K562 (cell line): ENCODE measurements around the gene PIH1D1. TPM values are rescaled to one million over a fixed set of nuclear protein-coding genes. Genes with fewer than 3 reads are reported as not detected.

Experiments used
- BCL6 ChIP-seq: fragments of 250-450 bp; sonication (Bioruptor Pico); IDR thresholded peaks from 2 replicates; pipeline ENCODE4 v1.4.0; 2020
- CEBPB ChIP-seq: fragments of 450-650 bp; IDR thresholded peaks from 2 replicates; pipeline ENCODE4 v1.6.1; 2016; ENCODE audit warnings: missing genetic modification characterization, missing compliant biosample characterization
- ELF2 ChIP-seq: fragments of 250-450 bp; sonication (Bioruptor Pico); IDR thresholded peaks from 2 replicates; pipeline ENCODE4 v1.5.0; 2021; ENCODE audit warnings: mild to moderate bottlenecking
- L3MBTL2 ChIP-seq: fragments of 450-650 bp; IDR thresholded peaks from 2 replicates; pipeline ENCODE4 v1.6.1; 2016; ENCODE audit warnings: mild to moderate bottlenecking, moderate library complexity
- MBD2 ChIP-seq: sonication (generic); IDR thresholded peaks from 2 replicates; pipeline ENCODE4 v1.6.1; 2016; ENCODE audit warnings: low read depth, borderline replicate concordance
- NFE2 ChIP-seq: IDR thresholded peaks from 2 replicates; pipeline ENCODE4 v1.6.1; 2014; ENCODE audit warnings: antibody characterized with exemption, low read depth
- NR3C1 ChIP-seq: sonication (generic); formaldehyde crosslinking; IDR thresholded peaks from 2 replicates; pipeline ENCODE4 v1.8.1; 2022; ENCODE audit warnings: missing genetic modification reagents
- NUFIP1 ChIP-seq: fragments of 450-650 bp; IDR thresholded peaks from 2 replicates; pipeline ENCODE4 v1.6.1; 2018; ENCODE audit not compliant: partially characterized antibody
- RBM14 ChIP-seq: fragments of 200-400 bp; formaldehyde crosslinking; IDR thresholded peaks from 2 replicates; pipeline ENCODE4 v1.6.1; 2018; ENCODE audit warnings: low read depth, mild to moderate bottlenecking, low read length, moderate library complexity, borderline replicate concordance; ENCODE audit not compliant: insufficient read depth
- TRIM28 ChIP-seq: fragments of 450-650 bp; IDR thresholded peaks from 2 replicates; pipeline ENCODE4 v1.6.1; 2017
- ZNF239 ChIP-seq: fragments of 250-450 bp; sonication (Bioruptor Pico); IDR thresholded peaks from 2 replicates; pipeline ENCODE4 v1.4.0; 2020; ENCODE audit warnings: mild to moderate bottlenecking
- polyA plus RNA-seq, 8 experiments: library from polyadenylated mRNA; depleted of rRNA in 4 of 8; stranded (reverse) in 5 of 8; unstranded in 3 of 8; fragments of >200 nt; fragmentation: Nextera tagmentation in 2 of 8; fragmentation: Illumina TruSeq in 1 of 8; extraction: Ambion mirVana in 2 of 8; extraction: Trizol in 1 of 8; gene quantifications; 2 replicates each; pipeline versions ENCODE4 v1.2.1 to v1.2.3, GENCODE V29; 2011 to 2014; ENCODE audit warnings: inconsistent platforms in 1 of 8, missing spikeins in 1 of 8
- total RNA-seq, 7 experiments: library from RNA; depleted of rRNA in 6 of 7; stranded (reverse); fragments of >200 nt in 6 of 7; fragmentation: Illumina TruSeq in 2 of 7; extraction: Trizol in 2 of 7; gene quantifications; 2 replicates each; pipeline versions ENCODE4 v1.2.1 to v1.2.3, GENCODE V29; 2011 to 2021; ENCODE audit warnings: low replicate concordance in 1 of 7
- TF ChIP-seq, protein P1 (sequence below): fragments of 450-650 bp; formaldehyde crosslinking; IDR thresholded peaks from 2 replicates; pipeline ENCODE4 v1.4.0; 2022; ENCODE audit warnings: missing genetic modification characterization
- TF ChIP-seq, protein P2 (sequence below): fragments of 250-450 bp; sonication (Bioruptor Pico); IDR thresholded peaks from 2 replicates; pipeline ENCODE4 v1.8.0; 2021; ENCODE audit warnings: borderline replicate concordance, mild to moderate bottlenecking, moderate library complexity; ENCODE audit not compliant: poor library complexity, severe bottlenecking
- TF ChIP-seq, protein P3 (sequence below): fragments of 250-450 bp; sonication (Bioruptor Pico); IDR thresholded peaks from 2 replicates; pipeline ENCODE4 v1.5.0; 2021
- TF ChIP-seq, protein P4 (sequence below): sonication (generic); formaldehyde crosslinking; IDR thresholded peaks from 2 replicates; pipeline ENCODE4 v1.8.1; 2023; ENCODE audit warnings: mild to moderate bottlenecking, missing genetic modification reagents
- TF ChIP-seq, protein P5 (sequence below): sonication (generic); formaldehyde crosslinking; IDR thresholded peaks from 2 replicates; pipeline ENCODE4 v1.8.0; 2022; ENCODE audit warnings: missing genetic modification reagents, mild to moderate bottlenecking, borderline replicate concordance
- TF ChIP-seq, protein P6 (sequence below): fragments of 250-450 bp; sonication (Bioruptor Pico); IDR thresholded peaks from 2 replicates; pipeline ENCODE4 v1.4.0; 2020; ENCODE audit warnings: mild to moderate bottlenecking, moderate library complexity

Gene PIH1D1
- total and polyA plus RNA-seq, 9 of the 15 experiments (the other 6 are each of a cell fraction or from before 2014, with no cell fraction given), result 26.5 to 224 (median 137) TPM

DNA sequence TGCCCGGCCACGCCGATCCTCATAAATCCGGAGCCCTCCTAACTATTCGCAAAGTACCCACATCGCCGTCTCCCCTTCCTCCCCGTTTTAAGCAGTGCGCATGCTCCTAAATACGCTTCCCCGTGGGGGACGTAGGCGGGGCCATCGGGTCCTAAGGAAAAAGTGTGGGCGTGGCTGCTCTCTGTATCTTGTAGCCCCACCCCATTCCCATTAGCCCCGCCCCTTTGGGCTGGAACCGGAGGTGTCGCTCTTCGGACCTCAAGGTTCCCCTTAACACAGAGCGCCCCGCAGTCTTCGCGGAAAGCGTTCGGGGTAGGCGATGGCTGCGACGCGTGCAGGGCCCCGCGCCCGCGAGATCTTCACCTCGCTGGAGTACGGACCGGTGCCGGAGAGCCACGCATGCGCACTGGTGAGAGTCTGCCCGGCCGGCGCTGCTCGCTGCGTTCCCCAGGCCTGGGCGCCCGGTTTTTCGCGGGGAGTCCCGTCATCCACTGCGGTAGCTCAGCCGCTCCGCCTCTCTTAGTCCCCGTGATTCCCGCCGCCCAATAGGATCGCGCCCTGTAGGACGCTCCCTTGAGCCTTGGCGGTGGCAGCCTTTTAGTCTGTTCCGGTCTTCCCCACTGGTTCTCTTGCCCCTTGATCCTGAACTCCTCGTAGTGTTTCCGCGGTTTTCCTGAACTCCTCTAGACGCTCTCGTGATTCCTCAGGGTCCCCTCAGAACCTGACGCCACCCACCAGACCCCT, 1.6 kb upstream of the PIH1D1 start, which contains the start of gene ALDH16A1 (continued):
- TF ChIP-seq, protein P1, sequence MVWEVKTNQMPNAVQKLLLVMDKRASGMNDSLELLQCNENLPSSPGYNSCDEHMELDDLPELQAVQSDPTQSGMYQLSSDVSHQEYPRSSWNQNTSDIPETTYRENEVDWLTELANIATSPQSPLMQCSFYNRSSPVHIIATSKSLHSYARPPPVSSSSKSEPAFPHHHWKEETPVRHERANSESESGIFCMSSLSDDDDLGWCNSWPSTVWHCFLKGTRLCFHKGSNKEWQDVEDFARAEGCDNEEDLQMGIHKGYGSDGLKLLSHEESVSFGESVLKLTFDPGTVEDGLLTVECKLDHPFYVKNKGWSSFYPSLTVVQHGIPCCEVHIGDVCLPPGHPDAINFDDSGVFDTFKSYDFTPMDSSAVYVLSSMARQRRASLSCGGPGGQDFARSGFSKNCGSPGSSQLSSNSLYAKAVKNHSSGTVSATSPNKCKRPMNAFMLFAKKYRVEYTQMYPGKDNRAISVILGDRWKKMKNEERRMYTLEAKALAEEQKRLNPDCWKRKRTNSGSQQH, result no peak; the same call in 1 of the 2 replicates
- TF ChIP-seq MBD2 (peak; percentile 88), CEBPB (tag) (no peak), ELF2 (peak; percentile 33; the same call in 1 of the 2 replicates), NR3C1 (CRISPR knock-in tag) (no peak), TRIM28 (0 out of 2 replicates have a peak, but pooled peaks have one; percentile 17), ZNF239 (no peak), L3MBTL2 (peak; percentile 78; the same call in 1 of the 2 replicates), NUFIP1 (no peak), RBM14 (no peak), NFE2 (peak; percentile 29; the same call in 1 of the 2 replicates), BCL6 (no peak)
- TF ChIP-seq, protein P2, sequence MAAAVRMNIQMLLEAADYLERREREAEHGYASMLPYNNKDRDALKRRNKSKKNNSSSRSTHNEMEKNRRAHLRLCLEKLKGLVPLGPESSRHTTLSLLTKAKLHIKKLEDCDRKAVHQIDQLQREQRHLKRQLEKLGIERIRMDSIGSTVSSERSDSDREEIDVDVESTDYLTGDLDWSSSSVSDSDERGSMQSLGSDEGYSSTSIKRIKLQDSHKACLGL (CRISPR knock-in tag), result no peak
- TF ChIP-seq, protein P3, sequence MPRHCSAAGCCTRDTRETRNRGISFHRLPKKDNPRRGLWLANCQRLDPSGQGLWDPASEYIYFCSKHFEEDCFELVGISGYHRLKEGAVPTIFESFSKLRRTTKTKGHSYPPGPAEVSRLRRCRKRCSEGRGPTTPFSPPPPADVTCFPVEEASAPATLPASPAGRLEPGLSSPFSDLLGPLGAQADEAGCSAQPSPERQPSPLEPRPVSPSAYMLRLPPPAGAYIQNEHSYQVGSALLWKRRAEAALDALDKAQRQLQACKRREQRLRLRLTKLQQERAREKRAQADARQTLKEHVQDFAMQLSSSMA (CRISPR knock-in tag), result peak; percentile 37; the same call in 1 of the 2 replicates
- TF ChIP-seq, protein P4, sequence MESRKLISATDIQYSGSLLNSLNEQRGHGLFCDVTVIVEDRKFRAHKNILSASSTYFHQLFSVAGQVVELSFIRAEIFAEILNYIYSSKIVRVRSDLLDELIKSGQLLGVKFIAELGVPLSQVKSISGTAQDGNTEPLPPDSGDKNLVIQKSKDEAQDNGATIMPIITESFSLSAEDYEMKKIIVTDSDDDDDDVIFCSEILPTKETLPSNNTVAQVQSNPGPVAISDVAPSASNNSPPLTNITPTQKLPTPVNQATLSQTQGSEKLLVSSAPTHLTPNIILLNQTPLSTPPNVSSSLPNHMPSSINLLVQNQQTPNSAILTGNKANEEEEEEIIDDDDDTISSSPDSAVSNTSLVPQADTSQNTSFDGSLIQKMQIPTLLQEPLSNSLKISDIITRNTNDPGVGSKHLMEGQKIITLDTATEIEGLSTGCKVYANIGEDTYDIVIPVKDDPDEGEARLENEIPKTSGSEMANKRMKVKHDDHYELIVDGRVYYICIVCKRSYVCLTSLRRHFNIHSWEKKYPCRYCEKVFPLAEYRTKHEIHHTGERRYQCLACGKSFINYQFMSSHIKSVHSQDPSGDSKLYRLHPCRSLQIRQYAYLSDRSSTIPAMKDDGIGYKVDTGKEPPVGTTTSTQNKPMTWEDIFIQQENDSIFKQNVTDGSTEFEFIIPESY, result no peak
- TF ChIP-seq, protein P5, sequence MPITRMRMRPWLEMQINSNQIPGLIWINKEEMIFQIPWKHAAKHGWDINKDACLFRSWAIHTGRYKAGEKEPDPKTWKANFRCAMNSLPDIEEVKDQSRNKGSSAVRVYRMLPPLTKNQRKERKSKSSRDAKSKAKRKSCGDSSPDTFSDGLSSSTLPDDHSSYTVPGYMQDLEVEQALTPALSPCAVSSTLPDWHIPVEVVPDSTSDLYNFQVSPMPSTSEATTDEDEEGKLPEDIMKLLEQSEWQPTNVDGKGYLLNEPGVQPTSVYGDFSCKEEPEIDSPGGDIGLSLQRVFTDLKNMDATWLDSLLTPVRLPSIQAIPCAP (CRISPR knock-in tag), result no peak
- TF ChIP-seq, protein P6, sequence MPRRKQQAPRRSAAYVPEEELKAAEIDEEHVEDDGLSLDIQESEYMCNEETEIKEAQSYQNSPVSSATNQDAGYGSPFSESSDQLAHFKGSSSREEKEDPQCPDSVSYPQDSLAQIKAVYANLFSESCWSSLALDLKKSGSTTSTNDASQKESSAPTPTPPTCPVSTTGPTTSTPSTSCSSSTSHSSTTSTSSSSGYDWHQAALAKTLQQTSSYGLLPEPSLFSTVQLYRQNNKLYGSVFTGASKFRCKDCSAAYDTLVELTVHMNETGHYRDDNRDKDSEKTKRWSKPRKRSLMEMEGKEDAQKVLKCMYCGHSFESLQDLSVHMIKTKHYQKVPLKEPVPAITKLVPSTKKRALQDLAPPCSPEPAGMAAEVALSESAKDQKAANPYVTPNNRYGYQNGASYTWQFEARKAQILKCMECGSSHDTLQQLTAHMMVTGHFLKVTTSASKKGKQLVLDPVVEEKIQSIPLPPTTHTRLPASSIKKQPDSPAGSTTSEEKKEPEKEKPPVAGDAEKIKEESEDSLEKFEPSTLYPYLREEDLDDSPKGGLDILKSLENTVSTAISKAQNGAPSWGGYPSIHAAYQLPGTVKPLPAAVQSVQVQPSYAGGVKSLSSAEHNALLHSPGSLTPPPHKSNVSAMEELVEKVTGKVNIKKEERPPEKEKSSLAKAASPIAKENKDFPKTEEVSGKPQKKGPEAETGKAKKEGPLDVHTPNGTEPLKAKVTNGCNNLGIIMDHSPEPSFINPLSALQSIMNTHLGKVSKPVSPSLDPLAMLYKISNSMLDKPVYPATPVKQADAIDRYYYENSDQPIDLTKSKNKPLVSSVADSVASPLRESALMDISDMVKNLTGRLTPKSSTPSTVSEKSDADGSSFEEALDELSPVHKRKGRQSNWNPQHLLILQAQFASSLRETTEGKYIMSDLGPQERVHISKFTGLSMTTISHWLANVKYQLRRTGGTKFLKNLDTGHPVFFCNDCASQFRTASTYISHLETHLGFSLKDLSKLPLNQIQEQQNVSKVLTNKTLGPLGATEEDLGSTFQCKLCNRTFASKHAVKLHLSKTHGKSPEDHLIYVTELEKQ, result no peak
